Fibroblast of skin of scalp (primary cell): ENCODE results near the gene FAM181A.
A peak's percentile ranks its signal among the peaks of the same experiment; 100 is the strongest.

ENCODE experiments used
- DNase-seq: peaks from one replicate; pipeline ENCODE4 v3.0.0-alpha.2; 2013

The FAM181A gene

DNA sequence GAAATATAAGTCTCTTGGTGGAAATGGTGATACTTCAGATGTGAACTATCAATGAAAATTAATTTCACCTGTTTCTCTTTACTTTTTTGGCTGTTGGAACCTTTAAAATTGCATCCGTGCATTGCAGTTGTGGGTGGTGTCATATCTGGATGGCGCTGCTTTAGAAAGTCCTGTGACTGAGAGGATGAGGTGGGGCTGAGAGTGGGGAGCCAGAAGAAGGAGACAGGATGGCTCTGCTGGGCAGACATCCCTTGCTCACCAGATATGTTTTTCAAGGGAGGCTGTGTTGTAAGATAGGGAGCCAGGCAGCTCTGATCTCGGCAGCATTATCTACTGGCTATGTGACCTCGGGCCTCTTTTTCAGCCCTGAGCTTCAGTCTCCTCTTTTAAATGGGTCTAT is 36.5 kb downstream of the FAM181A start:
- no peak for DNase-seq

DNA sequence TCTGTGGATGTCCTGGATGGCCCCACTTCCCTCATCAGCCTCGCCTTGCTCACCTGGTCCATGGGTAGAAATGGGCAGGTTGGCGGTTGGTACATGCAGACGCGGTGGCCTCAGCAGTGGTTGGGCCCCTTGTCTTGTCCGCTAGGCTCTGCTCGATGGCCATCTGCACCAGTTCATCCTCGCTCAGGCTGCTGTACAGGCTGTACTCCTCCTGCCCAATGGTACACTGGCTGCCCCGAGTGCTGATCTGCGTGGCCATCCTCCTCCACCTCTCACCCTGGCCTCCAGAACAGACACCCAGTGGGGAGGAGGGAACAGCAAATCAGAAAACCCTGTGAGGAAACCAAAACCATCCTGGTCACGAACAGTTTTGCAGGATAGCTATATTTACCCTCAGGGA is 37.1 kb downstream of the FAM181A start:
- no peak for DNase-seq

DNA sequence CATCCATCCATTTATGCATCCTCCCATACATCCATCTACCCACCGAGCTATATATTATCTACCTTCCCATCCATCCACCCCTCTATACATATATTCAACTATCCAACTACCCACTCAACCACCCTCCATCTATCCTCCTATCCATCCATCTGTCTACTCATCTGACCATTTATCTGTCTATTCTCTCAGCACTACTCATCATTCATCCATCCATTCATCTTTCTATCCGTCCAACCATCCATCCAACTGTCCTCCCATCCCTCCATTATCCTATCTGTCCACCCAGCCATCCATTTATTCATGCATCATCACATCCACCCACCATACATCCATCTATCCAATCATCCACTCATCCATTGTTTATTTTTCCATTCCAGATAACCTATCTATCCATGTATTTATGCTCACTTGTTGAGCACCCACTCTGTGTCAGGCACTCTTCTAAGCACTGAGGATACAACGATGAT is 37.7 kb downstream of the FAM181A start:
- DNase-seq, result no peak

DNA sequence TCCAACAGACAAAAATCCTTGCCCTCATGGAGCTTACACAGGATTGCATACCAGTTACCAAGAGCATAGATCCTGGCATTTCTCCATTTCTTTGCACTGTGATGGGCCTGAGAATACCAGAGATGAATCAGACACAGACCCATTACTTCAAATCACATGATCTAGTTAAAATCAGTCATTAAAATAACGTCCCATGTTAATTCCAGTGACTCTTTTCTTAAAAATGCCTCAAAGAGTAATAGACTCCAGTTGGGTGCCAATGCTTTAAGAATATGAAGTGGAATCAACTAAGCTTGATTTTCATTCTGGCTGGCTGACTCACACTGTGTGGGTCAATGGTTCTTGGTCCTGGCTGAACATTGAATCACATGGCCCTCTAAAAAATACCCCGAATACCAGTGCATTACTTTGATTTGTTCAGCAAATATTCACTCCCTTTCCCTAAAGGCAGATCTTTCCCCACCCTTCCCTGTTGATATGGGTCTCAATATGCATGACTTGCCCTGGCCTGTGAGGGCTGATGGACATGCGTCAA is 38.2 kb downstream of the FAM181A start:
- peak; percentile 93 for DNase-seq

DNA sequence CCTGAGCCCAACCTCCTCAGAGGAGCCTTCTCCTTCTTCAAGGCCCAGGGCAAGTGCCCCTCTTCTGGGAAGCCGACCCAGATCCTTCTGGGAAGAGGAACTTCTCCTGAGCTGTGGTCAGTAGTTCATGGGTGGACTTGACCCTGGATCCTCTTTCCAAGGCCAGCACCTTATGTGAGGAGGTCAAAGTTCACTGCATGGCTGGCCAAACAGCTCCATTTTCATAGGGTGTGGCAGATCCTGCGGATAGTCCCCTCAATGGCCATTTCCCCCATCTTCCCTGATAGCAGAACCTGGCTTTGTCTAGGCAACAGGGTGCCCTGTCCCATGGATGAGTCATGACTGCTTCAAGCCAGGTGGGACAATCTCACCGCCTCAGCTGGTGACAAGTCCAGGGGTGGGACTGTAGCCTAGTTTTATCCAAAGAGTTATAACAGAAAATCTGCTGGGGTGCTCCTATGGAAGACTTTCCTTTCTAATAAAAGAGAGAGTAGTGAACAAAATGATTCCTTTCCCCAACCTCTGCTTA is 38.9 kb downstream of the FAM181A start:
- DNase-seq, result no peak

DNA sequence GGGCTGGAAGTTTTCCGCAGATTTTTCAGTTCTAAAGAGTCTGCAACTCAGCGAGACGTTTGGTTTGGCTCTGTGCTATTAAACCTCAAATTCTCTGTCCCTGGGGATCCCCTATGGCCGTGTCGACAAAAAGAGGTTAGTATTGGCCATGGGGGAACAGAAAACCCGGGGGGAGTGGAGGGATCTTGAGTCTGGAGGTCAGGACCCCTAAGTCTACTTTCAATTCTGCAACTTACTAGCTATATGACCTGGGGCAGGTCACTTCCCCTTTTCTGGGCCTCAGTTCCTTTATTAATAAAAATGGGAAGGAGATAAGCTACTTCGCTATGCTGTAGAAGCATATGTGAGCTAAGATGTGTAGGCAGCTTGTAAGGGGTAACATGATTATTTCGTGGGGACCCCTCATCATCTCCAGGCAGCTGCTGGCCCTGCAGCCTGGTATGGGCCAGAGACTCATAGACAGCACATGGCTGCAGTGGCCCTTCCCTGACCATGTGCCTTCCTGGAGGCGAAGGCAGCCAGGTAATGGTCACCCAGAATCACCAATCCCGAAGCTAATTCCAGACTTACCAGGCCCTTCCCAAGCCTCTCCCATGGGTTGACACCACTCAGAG is 40.6 kb downstream of the FAM181A start:
- no peak for DNase-seq

DNA sequence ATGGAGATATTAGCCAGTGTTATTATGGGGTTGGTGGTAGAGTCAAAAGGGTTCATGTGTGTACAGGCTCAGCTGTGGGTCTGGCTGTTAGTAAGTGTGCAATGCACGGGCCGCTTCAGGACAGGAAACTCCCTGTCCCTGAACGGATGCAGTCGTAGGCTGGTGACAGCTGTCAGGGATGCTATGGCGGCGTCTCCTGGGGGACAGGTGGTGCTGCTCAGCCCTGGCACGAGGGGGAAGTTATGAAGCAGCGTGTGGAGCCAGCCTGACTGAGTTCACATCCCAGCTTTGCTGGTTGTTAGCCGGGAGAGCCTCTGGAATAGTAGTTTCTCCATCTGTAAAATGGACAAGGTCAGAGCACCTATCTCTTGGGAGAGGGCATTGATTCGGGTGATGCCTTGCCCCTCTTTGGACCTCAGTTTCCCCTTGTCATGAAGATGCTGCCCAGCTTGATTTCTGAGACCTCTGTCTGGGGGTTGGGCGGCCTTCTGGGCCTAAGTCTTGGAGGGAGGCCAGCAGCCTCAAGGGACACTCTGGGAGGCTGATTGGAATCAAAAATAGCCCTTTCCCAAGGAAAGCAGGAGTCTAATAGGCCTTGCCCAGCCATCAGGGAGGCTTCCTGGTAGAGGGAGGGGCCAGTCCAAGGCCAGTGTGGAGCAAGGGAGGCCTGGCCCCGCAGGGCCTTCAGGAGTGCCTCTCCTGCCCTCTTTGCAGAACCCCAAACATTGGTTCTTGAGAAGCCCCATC is 42.1 kb downstream of the FAM181A start:
- no peak for DNase-seq

DNA sequence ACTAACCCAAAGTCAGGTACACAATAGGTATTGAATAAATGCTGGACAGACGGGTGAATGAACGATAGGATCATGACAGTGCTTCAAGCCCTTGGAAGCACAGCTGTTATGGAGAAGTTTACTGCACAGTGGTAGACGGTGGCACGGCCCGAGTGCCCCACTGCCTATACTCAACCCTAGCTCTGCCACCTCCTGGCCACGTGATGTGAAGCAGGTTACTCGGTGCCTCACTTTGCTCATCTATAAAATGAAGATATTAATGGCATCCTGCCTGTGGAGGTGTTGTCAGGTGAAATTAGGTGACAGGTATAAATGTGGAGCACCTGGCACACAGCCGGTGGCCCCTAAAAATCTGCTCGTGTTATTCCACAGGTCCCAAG is 43.4 kb downstream of the FAM181A start:
- no peak for DNase-seq

DNA sequence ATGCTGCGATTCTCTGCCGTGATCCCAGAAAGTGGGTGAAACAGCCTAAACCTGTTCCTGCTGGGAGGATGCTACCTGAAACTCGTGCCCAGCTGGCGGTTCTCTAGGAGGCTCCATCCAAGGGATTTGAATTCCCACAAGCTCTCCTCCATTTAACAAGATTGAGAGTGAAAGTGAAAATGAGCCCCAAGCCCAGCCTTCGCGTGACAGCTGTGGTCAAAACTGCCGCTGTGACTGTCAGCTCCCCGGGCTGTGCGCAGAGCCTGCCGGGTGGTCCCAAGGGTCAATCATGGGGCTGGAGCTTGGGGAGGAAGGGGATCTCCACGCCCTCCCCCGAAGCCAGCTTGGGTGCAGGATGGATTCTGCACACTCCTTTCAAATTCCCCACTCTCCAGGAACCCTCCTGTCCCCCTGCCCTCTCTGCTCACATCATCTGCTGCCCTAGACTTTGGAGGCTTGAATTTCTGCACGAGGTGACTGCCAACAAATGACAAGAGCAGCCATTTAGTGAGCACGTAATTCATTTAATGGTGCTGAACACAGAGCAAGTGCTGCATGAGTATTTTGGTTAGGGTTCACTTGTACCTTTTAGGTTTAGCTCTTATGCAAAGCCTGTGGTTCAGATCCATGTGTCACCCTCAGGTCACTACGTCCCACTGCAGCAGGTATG is 44.0 kb downstream of the FAM181A start:
- DNase-seq, result no peak

DNA sequence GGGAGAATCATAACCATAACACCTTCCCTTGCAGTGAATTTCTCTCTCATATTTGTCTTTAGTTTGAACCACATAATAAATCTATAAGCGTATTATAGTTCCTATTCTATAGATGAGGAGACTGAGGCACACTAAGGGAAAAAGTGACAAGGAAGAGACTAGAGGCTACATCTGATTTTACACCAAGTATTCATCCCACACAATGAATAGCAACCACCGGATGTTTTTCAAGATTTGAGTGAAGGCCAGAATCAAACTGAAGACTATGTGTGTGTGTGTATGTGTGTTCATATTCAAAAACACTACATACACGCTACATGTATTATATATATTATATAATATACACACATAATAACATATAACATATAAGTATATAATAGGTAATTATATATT is 44.5 kb downstream of the FAM181A start:
- no peak for DNase-seq

DNA sequence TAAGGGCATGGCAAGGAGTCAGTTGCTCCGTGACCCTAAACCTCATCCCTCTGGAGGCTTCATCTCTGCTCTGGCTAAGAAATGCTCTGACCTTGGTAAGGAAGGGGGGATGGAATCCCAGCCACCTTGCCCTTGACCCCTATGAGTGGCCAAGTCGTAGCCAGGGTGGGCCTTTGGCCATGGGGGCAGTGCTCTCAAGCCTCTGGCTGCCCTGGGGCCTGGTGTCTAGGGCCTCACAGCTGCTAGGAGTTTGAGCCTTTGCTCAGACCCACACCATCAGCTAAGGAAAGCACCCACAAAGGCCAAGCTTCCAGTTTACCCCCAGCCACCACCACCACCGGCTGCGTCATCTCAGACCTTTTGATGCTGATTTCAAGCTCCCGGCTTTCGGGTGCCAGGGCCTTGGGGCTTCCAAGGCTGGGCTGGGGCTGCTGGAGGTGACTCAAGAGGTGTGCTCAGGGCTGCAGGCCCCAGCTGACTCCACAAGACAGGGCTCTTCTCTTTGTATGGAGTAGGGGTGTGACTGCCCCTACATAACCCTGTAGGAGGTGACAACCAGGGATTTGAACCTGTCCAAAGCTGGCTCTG is 45.6 kb downstream of the FAM181A start:
- DNase-seq, result no peak

DNA sequence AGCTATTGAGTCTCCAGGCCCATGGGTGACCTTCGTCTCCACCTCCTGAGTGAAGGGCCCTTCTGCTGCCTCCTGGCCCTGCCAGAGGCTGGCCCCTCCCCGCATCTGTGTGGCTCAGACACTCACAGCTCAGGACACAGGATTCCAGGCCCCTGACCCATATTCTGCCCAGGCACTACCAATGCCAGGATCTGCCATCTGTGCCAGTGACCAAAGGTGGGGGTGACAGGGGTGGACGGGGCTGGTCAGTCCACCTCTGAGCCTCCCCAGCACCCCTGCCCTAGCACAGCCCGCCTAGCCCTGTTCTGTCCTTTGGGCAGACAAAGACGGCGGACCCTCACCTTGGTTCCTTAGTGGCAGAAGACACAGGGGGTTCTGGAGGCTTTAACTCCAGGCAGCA is 46.5 kb downstream of the FAM181A start:
- DNase-seq, result no peak

DNA sequence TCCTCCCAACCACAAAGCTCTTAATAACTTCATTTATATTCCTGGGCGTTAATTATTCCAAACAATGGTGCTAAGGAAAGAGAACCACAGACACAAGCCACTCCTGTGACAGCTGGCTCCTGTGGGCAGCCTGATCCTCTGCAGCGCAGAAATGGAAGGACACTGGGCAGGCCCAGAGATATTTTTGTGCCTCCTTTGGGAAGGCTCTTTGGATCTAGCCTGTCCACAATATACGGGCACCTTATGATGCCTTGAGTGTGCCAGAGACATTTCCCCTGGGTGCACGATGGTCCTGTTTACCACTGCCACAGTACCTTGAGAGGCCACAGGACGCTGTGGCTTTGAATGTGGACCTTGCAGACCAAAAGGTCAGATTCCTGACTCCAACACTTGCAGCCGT is 47.2 kb downstream of the FAM181A start:
- DNase-seq, result no peak

DNA sequence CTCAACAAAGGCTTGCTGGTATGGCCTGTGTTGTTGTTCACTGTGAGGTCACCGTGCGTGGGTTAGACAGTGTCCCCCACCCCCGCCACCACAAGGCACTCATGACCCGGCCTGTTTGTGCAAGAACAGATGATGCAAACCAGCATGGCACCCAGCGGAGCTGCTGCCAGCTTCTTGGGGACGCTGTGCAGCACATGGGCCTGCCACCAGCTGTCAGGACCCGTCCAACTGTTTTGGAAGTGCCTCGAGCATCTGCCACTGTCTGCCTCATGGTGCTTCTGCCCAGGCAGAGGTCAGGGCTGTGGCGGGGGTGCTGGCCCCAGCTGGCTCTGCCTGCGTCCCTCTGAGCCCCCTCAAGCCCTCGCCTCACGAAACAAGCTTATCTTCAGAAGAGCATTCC is 47.7 kb downstream of the FAM181A start:
- DNase-seq, result no peak

DNA sequence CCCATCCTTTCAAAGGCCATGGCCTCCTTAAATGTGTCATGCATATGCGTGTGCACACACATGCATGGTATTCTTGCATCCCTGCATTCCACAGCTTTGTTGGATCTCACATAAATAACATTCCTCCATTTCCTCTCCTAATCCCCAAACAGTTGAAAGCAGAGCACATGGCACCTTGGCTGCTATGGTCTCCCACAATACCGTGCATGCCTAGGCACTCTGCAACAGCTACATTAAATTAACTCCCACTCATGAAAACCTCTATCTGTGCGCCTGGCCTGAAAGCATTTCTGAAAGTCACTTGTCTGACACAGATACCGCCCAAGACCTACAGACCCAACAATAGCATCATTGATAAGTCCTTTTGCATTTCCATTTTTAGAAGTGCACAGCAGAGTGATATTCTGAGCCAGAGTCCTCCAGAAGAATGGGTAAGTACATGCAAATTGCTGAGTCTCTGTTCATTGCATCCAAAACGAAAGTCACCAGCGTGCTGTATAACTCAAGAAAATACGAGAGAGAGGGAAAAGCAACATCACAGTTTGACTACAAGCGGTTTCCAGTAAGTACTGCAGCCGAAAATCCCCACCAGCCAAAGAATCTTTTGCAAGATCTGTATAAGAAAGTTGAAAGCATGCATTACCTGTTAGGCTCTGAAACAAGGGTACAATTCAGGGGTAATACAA is 48.8 kb downstream of the FAM181A start:
- DNase-seq, result no peak

DNA sequence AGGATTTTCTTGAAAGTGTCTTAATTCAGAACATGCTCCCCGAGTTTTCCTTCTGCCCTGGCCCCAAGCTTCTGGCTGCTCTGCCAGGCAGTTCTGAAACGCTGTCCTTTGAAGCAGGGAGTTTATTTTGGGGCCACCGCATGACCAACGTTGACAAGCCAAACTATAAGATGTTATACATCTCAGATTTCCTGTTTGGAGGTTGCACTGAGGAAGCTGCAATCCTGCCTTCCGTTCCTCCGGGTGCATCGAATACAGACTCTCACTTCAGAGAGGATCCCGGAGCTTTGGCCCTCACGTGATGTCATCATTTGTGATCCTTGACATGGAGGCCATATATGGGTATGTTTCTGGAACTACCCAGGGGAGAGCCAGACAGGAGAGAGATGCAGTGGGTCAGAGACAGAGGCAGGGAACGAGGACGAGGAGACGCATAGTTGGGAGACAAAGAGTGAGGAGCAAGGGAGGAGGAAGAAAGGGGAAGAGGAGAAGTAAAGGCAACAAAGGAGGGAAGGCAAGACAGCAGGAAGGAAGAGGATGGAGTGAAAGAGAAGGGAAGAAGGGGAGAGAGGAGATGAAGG is 49.4 kb downstream of the FAM181A start, which contains the start of gene ASB2:
Gene ASB2 (minus strand): TSS at position 94 of the 581 bp plus-strand sequence. CDS start 12,031 bp downstream, outside the sequence.
- peak; percentile 44 for DNase-seq

DNA sequence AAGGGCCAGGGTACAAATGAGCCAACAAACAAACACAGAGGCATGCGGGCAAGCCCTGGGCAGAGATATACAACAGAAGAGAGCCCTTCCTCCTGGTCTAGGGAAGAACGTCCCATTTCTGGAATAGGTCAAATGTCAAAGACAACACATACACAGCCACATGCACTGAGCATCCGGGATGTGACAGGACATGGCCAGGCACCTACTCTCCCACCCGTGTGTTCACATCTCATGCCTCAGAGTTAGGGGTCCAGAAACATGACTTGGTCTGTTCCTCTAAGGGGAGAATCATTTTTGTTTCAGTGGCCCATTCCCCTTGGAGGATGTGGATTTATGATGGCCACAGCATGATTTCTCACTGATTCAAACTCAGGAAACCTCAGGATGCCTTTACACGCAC is 50.0 kb downstream of the FAM181A start:
- DNase-seq, result no peak

DNA sequence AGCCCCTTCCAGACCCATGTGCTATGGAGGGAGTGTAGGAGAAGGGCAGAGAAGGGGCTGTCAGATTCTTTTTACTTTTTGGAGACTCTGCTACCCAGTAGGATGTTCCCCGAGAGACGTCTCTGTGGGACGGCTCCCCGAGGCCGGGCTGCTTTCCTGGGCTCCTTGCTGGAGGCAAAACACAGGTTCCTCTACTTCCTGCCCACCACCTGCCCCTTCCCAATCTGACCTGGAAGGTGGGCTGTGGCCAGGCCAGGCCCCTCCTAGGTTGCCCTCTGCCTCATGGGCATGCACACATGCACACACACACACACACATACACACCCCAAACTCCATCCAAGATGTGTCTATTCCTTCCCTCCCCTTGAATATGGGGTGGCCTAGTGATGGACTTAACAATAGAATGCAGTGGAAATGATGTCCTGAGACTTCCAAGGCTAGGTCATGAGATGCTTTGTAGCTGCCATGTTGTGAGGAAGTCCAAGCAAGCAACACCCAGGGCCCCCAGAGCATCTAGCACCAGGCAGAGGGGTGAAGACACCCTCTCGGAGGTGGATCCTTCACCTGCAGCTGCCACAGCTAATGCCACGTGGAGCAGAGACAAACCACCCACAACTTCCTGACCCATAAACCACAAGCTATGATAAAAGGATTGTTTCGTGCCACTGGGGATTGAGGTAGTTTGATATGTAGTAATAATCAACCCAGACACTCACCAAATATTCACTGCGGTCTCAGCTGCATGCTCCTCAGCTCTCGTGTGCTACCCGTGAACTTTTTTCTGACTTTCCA is 50.8 kb downstream of the FAM181A start:
- DNase-seq, result no peak

DNA sequence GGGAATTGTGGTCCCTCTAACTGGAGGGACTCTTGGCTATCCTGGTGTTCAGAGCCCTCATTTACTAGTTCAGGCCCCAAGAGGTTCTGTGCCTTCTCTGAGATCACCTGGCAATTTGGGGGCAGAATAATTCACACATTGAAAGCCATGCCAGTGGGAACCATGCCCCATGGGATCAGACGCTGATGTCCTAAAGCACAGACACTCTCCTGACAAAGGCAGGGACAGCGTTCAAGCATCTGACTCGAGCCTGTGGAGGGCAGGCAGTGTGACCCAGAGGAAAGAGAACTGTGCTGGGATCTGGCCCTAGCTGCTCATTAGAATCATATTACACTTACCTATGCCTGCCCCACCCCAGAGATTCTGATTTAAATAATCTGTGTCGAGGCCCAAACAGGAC is 51.6 kb downstream of the FAM181A start:
- no peak for DNase-seq
